Calu3 (cell line): ENCODE measurements around the gene ZBTB20. TPM values are rescaled to one million over a fixed set of nuclear protein-coding genes. Genes with fewer than 3 reads are reported as not detected.

Source experiments
- BruUV-seq: library from RNA; stranded (reverse); fragments of 400-500 nt; replicated peaks from 2 replicates; lab custom pipeline; 2021; lab: Mats Ljungman, UMichigan
- CTCF ChIA-PET: fragments of 300-600 bp; sonication (Branson Sonifier 250); formaldehyde crosslinking; loops from one replicate; lab custom pipeline; 2022; ENCODE audit warnings: antibody characterized with exemption; lab: Charles Lee
- DNase-seq: peaks from one replicate; pipeline ENCODE4 v3.0.0; 2022
- H3K27ac Mint-ChIP-seq: one replicate; pipeline ENCODE4 v1.8.0; 2022; ENCODE audit warnings: mixed read lengths; ENCODE audit not compliant: unreplicated experiment
- H3K27me3 Mint-ChIP-seq: one replicate; pipeline ENCODE4 v1.8.0; 2022; ENCODE audit warnings: mixed read lengths; ENCODE audit not compliant: unreplicated experiment
- H3K36me3 Mint-ChIP-seq: one replicate; pipeline ENCODE4 v1.8.0; 2022; ENCODE audit warnings: mild to moderate bottlenecking, moderate library complexity, mixed read lengths; ENCODE audit not compliant: insufficient read depth, unreplicated experiment
- H3K4me1 Mint-ChIP-seq: one replicate; pipeline ENCODE4 v1.8.0; 2022; ENCODE audit warnings: mild to moderate bottlenecking, low read depth, mixed read lengths; ENCODE audit not compliant: unreplicated experiment
- H3K4me3 Mint-ChIP-seq: one replicate; pipeline ENCODE4 v1.8.0; 2022; ENCODE audit warnings: mild to moderate bottlenecking, low read depth, moderate library complexity, mixed read lengths; ENCODE audit not compliant: unreplicated experiment
- H3K9me3 Mint-ChIP-seq: one replicate; pipeline ENCODE4 v1.8.0; 2022; ENCODE audit warnings: low read depth, mixed read lengths; ENCODE audit not compliant: unreplicated experiment
- intact Hi-C: fragments of 100-400 bp; cut with micrococcal nuclease; formaldehyde crosslinking; loops from one replicate; pipeline ENCODE4 v1.10.0; 2022; ENCODE audit not compliant: unreplicated experiment
- total RNA-seq: library from RNA; stranded (reverse); gene quantifications from 2 replicates; pipeline ENCODE4 v1.2.3, GENCODE V29; 2022
- TF ChIP-seq, protein P1 (sequence below): fragments of 200-600 bp; IDR thresholded peaks from one replicate; pipeline ENCODE4 v1.8.0; 2022; ENCODE audit warnings: antibody characterized with exemption; ENCODE audit not compliant: unreplicated experiment

The ZBTB20 gene
- total RNA-seq, 1 experiment from 2014 or later, result 24.1 TPM

DNA sequence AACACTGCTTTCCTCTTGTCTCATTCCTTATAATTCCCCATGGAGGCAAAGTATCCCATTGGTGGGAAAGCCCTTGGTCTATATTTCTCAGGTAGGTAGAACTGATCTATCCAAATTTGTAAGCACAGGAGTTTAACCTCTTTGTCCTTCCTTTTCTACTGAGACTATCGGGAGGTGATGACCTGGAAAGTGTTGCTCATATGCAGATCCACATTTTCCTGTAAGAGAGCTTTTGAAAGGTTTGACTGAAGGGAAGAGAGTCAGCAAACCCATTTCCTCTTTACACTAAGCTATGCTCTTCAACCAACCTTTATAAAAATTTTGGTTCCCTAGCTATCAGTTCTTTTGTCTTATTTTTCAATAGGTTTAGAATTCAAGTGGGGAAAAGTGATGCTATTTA, 652.6 kb downstream of the ZBTB20 start:
- intact Hi-C loops, result no loop called here
- no peak for DNase-seq
- Mint-ChIP-seq H3K27ac (no peak overlapping the region), H3K27me3 (no peaks in the 10 kb centered on the region), H3K4me1 (peaks cover 31% of the 10 kb centered on the region), H3K9me3 (no peaks in the 10 kb centered on the region), H3K4me3 (no peak overlapping the region), H3K36me3 (no peaks in the 10 kb centered on the region)
- TF ChIP-seq, protein P1, sequence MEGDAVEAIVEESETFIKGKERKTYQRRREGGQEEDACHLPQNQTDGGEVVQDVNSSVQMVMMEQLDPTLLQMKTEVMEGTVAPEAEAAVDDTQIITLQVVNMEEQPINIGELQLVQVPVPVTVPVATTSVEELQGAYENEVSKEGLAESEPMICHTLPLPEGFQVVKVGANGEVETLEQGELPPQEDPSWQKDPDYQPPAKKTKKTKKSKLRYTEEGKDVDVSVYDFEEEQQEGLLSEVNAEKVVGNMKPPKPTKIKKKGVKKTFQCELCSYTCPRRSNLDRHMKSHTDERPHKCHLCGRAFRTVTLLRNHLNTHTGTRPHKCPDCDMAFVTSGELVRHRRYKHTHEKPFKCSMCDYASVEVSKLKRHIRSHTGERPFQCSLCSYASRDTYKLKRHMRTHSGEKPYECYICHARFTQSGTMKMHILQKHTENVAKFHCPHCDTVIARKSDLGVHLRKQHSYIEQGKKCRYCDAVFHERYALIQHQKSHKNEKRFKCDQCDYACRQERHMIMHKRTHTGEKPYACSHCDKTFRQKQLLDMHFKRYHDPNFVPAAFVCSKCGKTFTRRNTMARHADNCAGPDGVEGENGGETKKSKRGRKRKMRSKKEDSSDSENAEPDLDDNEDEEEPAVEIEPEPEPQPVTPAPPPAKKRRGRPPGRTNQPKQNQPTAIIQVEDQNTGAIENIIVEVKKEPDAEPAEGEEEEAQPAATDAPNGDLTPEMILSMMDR, result no peak
- BruUV-seq, result no TSS peak
- CTCF ChIA-PET, result interaction anchor here (0.6 kb wide), 1 partner anchor 10 kb away, joined by 3 read pairs; no protein-coding TSS in a partner anchor

DNA sequence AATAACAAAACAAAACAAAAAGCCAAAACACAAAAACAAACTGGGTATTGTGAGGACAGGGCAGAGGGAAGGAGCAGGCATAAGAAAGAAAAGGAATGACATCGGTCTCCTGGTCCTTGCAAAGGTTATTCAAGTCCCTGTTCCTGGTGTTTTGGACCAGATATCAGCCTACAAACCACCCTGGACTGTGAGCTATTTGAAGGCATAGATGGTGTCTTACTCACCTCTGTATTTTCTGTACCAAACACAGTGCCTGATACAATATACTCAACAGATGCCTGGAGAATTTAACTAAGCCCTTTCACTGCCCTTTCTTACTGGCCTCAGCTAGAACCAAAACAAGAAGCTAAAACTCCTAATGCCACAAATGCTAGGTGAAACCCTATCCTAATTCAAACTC, 656.3 kb downstream of the ZBTB20 start:
- Mint-ChIP-seq H3K4me1 (no peaks in the 10 kb centered on the region), H3K36me3 (no peaks in the 10 kb centered on the region), H3K27me3 (no peaks in the 10 kb centered on the region), H3K4me3 (no peak overlapping the region), H3K27ac (no peak overlapping the region), H3K9me3 (no peaks in the 10 kb centered on the region)
- intact Hi-C loops, result no loop called here
- CTCF ChIA-PET, result no interaction called here
- TF ChIP-seq, protein P1, result no peak
- BruUV-seq, result no TSS peak
- DNase-seq, result no peak

DNA sequence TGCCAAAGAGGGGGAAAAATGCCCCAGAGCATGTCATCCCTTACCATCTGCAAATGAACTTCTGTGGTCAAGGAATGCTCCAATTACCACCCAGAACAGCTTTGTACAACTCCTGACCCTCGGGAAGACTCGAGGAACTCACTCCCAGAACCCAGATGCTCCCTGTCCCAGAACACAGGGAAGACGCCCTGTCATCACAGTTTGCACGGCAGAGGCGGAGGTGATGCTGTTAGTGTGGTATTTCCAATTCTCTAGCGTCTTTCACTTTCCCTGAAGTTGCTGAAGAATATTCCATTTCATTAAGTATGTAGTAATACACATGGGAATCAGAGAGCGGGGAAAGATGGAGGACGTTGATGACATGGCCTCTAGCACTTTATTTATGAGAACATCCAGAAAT, 659.6 kb downstream of the ZBTB20 start:
- Mint-ChIP-seq H3K4me3 (no peak overlapping the region), H3K27me3 (no peaks in the 10 kb centered on the region), H3K9me3 (no peaks in the 10 kb centered on the region), H3K27ac (no peak overlapping the region), H3K4me1 (no peaks in the 10 kb centered on the region), H3K36me3 (no peaks in the 10 kb centered on the region)
- BruUV-seq, result no TSS peak
- CTCF ChIA-PET, result no interaction called here
- intact Hi-C loops, result no loop called here
- DNase-seq, result no peak
- TF ChIP-seq, protein P1, result no peak

DNA sequence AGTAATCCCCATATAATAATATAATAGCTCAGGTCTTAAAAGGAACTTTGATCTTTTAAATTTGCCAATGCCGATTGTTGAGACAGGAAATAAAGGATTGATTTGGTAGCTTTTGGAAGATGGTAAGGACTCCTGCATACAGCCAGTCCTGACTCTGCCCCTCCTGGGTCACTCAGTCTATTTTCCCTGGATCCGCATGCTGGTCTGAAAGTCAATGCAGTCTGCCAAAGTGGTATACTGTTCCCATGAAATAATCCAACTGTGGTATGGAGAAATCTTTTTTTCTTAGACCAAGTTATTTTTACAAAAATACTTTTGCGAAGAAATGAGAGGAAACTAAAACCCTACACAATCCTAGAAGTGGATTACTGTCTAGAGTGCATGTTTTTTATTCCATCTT, 662.2 kb downstream of the ZBTB20 start:
- no TSS peak for BruUV-seq
- H3K27ac Mint-ChIP-seq, result no peak overlapping the region
- no peaks in the 10 kb centered on the region for H3K27me3 Mint-ChIP-seq
- H3K4me1 Mint-ChIP-seq, result peaks cover 7% of the 10 kb centered on the region
- intact Hi-C loops, result no loop called here
- no peaks in the 10 kb centered on the region for H3K36me3 Mint-ChIP-seq
- CTCF ChIA-PET, result interaction anchor here (0.6 kb wide), 1 partner anchor 10 kb away, joined by 3 read pairs; no protein-coding TSS in a partner anchor
- H3K9me3 Mint-ChIP-seq, result no peaks in the 10 kb centered on the region
- no peak for DNase-seq
- TF ChIP-seq, protein P1, result no peak
- H3K4me3 Mint-ChIP-seq, result no peak overlapping the region
